HCT116 (cell line): ENCODE results near the gene CPNE5.

Source experiments
- CEBPB ChIP-seq: IDR thresholded peaks from 2 replicates; pipeline ENCODE4 v1.6.1; 2012; ENCODE audit warnings: low read depth
- EZH2 ChIP-seq: fragments of 200-600 bp; sonication (generic); IDR thresholded peaks from 2 replicates; pipeline ENCODE4 v1.6.1; 2017; ENCODE audit warnings: antibody characterized with exemption, mixed run types
- EZH2phosphoT487 ChIP-seq: fragments of 200-600 bp; IDR thresholded peaks from 2 replicates; pipeline ENCODE4 v1.6.1; 2018; ENCODE audit warnings: antibody characterized with exemption, borderline replicate concordance
- FOSL1 ChIP-seq: IDR thresholded peaks from 2 replicates; pipeline ENCODE4 v1.6.1; 2012; ENCODE audit warnings: low read depth
- POLR2A ChIP-seq: IDR thresholded peaks from 2 replicates; pipeline ENCODE4 v1.7.0; 2011; ENCODE audit warnings: borderline replicate concordance; ENCODE audit not compliant: insufficient read depth, insufficient read length; ENCODE audit errors: extremely low read depth
- POLR2AphosphoS5 ChIP-seq: IDR thresholded peaks from 2 replicates; pipeline ENCODE4 v1.6.1; 2011; ENCODE audit warnings: mild to moderate bottlenecking, low read depth, low read length, moderate library complexity
- RAD21 ChIP-seq: IDR thresholded peaks from 2 replicates; pipeline ENCODE4 v1.6.1; 2012; ENCODE audit warnings: low read depth, mild to moderate bottlenecking
- SIN3A ChIP-seq: IDR thresholded peaks from 2 replicates; pipeline ENCODE4 v1.6.1; 2012; ENCODE audit warnings: low read depth
- SP1 ChIP-seq: IDR thresholded peaks from 2 replicates; pipeline ENCODE4 v1.6.1; 2012; ENCODE audit warnings: low read depth
- TF ChIP-seq, protein P1 (sequence below), 3 experiments: fragments of 200-600 bp in 1 of 3; sonication (generic) in 1 of 3; IDR thresholded peaks in 2 of 3; conservative IDR thresholded peaks in 1 of 3; 2 replicates each; pipeline ENCODE4 v1.5.1; 2012 to 2017; ENCODE audit warnings: low read depth in 2 of 3, low read length in 2 of 3, antibody characterized with exemption in 1 of 3, borderline replicate concordance in 1 of 3, control low read depth in 1 of 3, mild to moderate bottlenecking in 1 of 3, mixed read lengths in 1 of 3, mixed run types in 1 of 3, moderate library complexity in 1 of 3; ENCODE audit not compliant: insufficient read depth in 1 of 3
- TF ChIP-seq, protein P2 (sequence below): IDR thresholded peaks from 2 replicates; pipeline ENCODE4 v1.6.1; 2012
- TF ChIP-seq, protein P3 (sequence below): IDR thresholded peaks from 2 replicates; pipeline ENCODE4 v1.6.1; 2012; ENCODE audit warnings: low read depth
- TF ChIP-seq, protein P4 (sequence below): IDR thresholded peaks from 2 replicates; pipeline ENCODE4 v1.6.1; 2011; ENCODE audit warnings: mild to moderate bottlenecking, low read length, moderate library complexity; ENCODE audit not compliant: insufficient replicate concordance; ENCODE audit errors: extremely low read depth
- TF ChIP-seq, protein P5 (sequence below): IDR thresholded peaks from 2 replicates; pipeline ENCODE4 v1.6.1; 2012

DNA sequence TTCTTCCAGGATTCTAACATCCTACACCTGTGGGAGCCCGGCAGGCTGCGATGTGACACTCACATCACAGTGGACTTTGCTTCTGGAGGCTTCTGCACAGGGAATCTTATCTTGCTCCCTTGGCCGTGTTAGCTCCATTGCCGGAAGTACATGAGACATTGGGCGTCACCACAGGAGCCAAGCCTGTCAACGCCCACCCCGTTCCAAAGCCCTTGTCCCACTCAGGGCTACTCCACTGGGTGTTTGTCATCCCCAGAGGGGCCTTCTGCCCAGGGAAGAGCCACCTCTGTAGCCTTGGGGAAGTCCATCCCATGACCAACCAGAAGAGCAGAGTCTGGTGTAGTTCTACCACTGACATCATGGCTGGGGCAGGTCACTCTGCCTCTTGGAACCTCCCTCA, 139.9 kb downstream of the CPNE5 start:
- TF ChIP-seq CEBPB (no peak), POLR2A (no peak), SIN3A (no peak), EZH2 (no peak), RAD21 (no peak), FOSL1 (no peak), EZH2phosphoT487 (no peak), POLR2AphosphoS5 (no peak), SP1 (no peak)
- TF ChIP-seq, protein P1, sequence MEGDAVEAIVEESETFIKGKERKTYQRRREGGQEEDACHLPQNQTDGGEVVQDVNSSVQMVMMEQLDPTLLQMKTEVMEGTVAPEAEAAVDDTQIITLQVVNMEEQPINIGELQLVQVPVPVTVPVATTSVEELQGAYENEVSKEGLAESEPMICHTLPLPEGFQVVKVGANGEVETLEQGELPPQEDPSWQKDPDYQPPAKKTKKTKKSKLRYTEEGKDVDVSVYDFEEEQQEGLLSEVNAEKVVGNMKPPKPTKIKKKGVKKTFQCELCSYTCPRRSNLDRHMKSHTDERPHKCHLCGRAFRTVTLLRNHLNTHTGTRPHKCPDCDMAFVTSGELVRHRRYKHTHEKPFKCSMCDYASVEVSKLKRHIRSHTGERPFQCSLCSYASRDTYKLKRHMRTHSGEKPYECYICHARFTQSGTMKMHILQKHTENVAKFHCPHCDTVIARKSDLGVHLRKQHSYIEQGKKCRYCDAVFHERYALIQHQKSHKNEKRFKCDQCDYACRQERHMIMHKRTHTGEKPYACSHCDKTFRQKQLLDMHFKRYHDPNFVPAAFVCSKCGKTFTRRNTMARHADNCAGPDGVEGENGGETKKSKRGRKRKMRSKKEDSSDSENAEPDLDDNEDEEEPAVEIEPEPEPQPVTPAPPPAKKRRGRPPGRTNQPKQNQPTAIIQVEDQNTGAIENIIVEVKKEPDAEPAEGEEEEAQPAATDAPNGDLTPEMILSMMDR (IDR thresholded peaks at IDR 0.05 in 2 of 3, conservative IDR thresholded peaks at IDR 0.05 in 1 of 3; ENCODE audit: borderline replicate concordance in 1 of 3, insufficient read depth in 1 of 3, low read depth in 2 of 3, low read length in 2 of 3): no peak
- TF ChIP-seq, protein P2, sequence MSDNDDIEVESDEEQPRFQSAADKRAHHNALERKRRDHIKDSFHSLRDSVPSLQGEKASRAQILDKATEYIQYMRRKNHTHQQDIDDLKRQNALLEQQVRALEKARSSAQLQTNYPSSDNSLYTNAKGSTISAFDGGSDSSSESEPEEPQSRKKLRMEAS: no peak
- TF ChIP-seq, protein P3, sequence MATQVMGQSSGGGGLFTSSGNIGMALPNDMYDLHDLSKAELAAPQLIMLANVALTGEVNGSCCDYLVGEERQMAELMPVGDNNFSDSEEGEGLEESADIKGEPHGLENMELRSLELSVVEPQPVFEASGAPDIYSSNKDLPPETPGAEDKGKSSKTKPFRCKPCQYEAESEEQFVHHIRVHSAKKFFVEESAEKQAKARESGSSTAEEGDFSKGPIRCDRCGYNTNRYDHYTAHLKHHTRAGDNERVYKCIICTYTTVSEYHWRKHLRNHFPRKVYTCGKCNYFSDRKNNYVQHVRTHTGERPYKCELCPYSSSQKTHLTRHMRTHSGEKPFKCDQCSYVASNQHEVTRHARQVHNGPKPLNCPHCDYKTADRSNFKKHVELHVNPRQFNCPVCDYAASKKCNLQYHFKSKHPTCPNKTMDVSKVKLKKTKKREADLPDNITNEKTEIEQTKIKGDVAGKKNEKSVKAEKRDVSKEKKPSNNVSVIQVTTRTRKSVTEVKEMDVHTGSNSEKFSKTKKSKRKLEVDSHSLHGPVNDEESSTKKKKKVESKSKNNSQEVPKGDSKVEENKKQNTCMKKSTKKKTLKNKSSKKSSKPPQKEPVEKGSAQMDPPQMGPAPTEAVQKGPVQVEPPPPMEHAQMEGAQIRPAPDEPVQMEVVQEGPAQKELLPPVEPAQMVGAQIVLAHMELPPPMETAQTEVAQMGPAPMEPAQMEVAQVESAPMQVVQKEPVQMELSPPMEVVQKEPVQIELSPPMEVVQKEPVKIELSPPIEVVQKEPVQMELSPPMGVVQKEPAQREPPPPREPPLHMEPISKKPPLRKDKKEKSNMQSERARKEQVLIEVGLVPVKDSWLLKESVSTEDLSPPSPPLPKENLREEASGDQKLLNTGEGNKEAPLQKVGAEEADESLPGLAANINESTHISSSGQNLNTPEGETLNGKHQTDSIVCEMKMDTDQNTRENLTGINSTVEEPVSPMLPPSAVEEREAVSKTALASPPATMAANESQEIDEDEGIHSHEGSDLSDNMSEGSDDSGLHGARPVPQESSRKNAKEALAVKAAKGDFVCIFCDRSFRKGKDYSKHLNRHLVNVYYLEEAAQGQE: no peak
- TF ChIP-seq, protein P4, sequence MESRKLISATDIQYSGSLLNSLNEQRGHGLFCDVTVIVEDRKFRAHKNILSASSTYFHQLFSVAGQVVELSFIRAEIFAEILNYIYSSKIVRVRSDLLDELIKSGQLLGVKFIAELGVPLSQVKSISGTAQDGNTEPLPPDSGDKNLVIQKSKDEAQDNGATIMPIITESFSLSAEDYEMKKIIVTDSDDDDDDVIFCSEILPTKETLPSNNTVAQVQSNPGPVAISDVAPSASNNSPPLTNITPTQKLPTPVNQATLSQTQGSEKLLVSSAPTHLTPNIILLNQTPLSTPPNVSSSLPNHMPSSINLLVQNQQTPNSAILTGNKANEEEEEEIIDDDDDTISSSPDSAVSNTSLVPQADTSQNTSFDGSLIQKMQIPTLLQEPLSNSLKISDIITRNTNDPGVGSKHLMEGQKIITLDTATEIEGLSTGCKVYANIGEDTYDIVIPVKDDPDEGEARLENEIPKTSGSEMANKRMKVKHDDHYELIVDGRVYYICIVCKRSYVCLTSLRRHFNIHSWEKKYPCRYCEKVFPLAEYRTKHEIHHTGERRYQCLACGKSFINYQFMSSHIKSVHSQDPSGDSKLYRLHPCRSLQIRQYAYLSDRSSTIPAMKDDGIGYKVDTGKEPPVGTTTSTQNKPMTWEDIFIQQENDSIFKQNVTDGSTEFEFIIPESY: no peak
- TF ChIP-seq, protein P5, sequence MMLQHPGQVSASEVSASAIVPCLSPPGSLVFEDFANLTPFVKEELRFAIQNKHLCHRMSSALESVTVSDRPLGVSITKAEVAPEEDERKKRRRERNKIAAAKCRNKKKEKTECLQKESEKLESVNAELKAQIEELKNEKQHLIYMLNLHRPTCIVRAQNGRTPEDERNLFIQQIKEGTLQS: no peak
